PC-3 (cell line): ENCODE measurements around the gene TULP3. TPM values are rescaled to one million over a fixed set of nuclear protein-coding genes. Genes with fewer than 3 reads are reported as not detected.

Experiments
- ATAC-seq: fragments of 200-7000 bp; cut with Tn5 transposase; 2 replicates; pipeline ENCODE4 v1.9.1; 2020; ENCODE audit warnings: mild to moderate bottlenecking, moderate library complexity
- BruUV-seq: library from RNA; stranded (reverse); fragments of 400-500 nt; replicated peaks from 2 replicates; lab custom pipeline; 2021; lab: Mats Ljungman, UMichigan
- CTCF ChIA-PET: fragments of 300-600 bp; sonication (Branson Sonifier 250); formaldehyde crosslinking; loops from one replicate; lab custom pipeline; 2022; ENCODE audit warnings: antibody characterized with exemption; lab: Charles Lee
- POLR2A ChIA-PET: fragments of 300-600 bp; sonication (Branson Sonifier 250); formaldehyde crosslinking; loops from one replicate; lab custom pipeline; 2022; ENCODE audit warnings: antibody characterized with exemption; ENCODE audit not compliant: unreplicated experiment; lab: Charles Lee
- DNase-seq: peaks from one replicate; pipeline ENCODE4 v3.0.0-alpha.2; 2015
- H2AFZ ChIP-seq: fragments of 300-600 bp; sonication (generic); 2 replicates; pipeline ENCODE4 v1.6.0; 2016; ENCODE audit warnings: antibody characterized with exemption, low read length
- H3F3A ChIP-seq: fragments of 300-600 bp; sonication (generic); one replicate; pipeline ENCODE4 v1.6.0; 2017; ENCODE audit warnings: antibody characterized with exemption, low read length, control low read depth, mild to moderate bottlenecking; ENCODE audit not compliant: unreplicated experiment
- H3K27ac ChIP-seq: fragments of 300-600 bp; sonication (generic); 2 replicates; pipeline ENCODE4 v1.5.1; 2016; ENCODE audit warnings: mild to moderate bottlenecking, low read length
- H3K27me3 ChIP-seq: fragments of 300-600 bp; sonication (generic); 2 replicates; pipeline ENCODE4 v1.6.1; 2016; ENCODE audit warnings: low read length, mixed read lengths
- H3K36me3 ChIP-seq: fragments of 300-600 bp; sonication (generic); 2 replicates; pipeline ENCODE4 v1.6.1; 2016; ENCODE audit warnings: low read depth, mixed run types, low read length, mixed read lengths
- H3K4me1 ChIP-seq: fragments of 300-600 bp; sonication (generic); 2 replicates; pipeline ENCODE4 v1.5.1; 2016; ENCODE audit warnings: low read length; ENCODE audit not compliant: insufficient read depth
- H3K4me2 ChIP-seq: fragments of 300-600 bp; sonication (generic); 2 replicates; pipeline ENCODE4 v1.6.0; 2016; ENCODE audit warnings: low read length
- H3K4me3 ChIP-seq: fragments of 300-600 bp; sonication (generic); 2 replicates; pipeline ENCODE4 v1.5.1; 2016; ENCODE audit warnings: mild to moderate bottlenecking, low read length, mixed read lengths
- H3K79me2 ChIP-seq: fragments of 300-600 bp; sonication (generic); 2 replicates; pipeline ENCODE4 v1.6.1; 2017; ENCODE audit warnings: low read length, mixed read lengths
- H3K9ac ChIP-seq: fragments of 300-600 bp; sonication (generic); 2 replicates; pipeline ENCODE4 v1.6.0; 2016; ENCODE audit warnings: mild to moderate bottlenecking, low read length
- H3K9me2 ChIP-seq: fragments of 300-600 bp; sonication (generic); replicated peaks from 2 replicates; pipeline ENCODE4 v1.6.1; 2016; ENCODE audit warnings: mixed run types, low read length, mixed read lengths
- H3K9me3 ChIP-seq: fragments of 300-600 bp; sonication (generic); 2 replicates; pipeline ENCODE4 v1.6.1; 2016; ENCODE audit warnings: low read length, mixed read lengths
- H4K20me1 ChIP-seq: fragments of 300-600 bp; sonication (generic); 2 replicates; pipeline ENCODE4 v1.6.1; 2016; ENCODE audit warnings: low read length, mixed read lengths
- CTCF ChIP-seq: fragments of 300-600 bp; sonication (generic); conservative IDR thresholded peaks from 2 replicates; pipeline ENCODE4 v1.5.1; 2017; ENCODE audit warnings: antibody characterized with exemption, low read depth, mild to moderate bottlenecking, low read length
- EZH2 ChIP-seq: fragments of 300-600 bp; sonication (generic); IDR thresholded peaks from one replicate; pipeline ENCODE4 v1.6.1; 2017; ENCODE audit warnings: antibody characterized with exemption, mild to moderate bottlenecking, low read length; ENCODE audit not compliant: unreplicated experiment
- EZH2phosphoT487 ChIP-seq: fragments of 300-600 bp; sonication (generic); IDR thresholded peaks from 2 replicates; pipeline ENCODE4 v1.6.1; 2018; ENCODE audit warnings: mild to moderate bottlenecking, antibody characterized with exemption, low read length, borderline replicate concordance
- intact Hi-C: fragments of 100-400 bp; cut with micrococcal nuclease; formaldehyde crosslinking; loops from 2 replicates; pipeline ENCODE4 v1.9.0; 2023
- total RNA-seq: library from RNA; depleted of rRNA; stranded (reverse); fragments of >200 nt; gene quantifications from 2 replicates; pipeline ENCODE4 v1.2.3, GENCODE V29; 2014

TULP3 gene
- total RNA-seq, 1 experiment from 2014 or later = 22.6 TPM

GRCh38 chr12:2925322-2925995 is 34.8 kb downstream of the TULP3 start:
- CTCF ChIA-PET = interaction anchor here (0.6 to 1.0 kb wide), 2 partner anchors 40 to 1963 kb away, joined by 3 read pairs; no protein-coding TSS in a partner anchor
- no peak for TF ChIP-seq EZH2
- no peak for TF ChIP-seq CTCF
- no peak for TF ChIP-seq EZH2phosphoT487
- no peaks in the 10 kb centered on the region for H4K20me1 ChIP-seq
- peak overlapping the region; percentile 19 for H3K4me2 ChIP-seq
- H3K27me3 ChIP-seq = no peaks in the 10 kb centered on the region
- H3K79me2 ChIP-seq = no peaks in the 10 kb centered on the region
- 0 out of 2 replicates have a peak overlapping the region, but pooled peaks have one; percentile 3 for H2AFZ ChIP-seq
- no peaks in the 10 kb centered on the region for H3K9me2 ChIP-seq
- no peaks in the 10 kb centered on the region for H3F3A ChIP-seq
- ATAC-seq (peak; percentile 69), DNase-seq (peak; percentile 40)
- no TSS peak for BruUV-seq
- 0 out of 2 replicates have a peak overlapping the region, but pooled peaks have one; percentile 14 for H3K4me3 ChIP-seq
- POLR2A ChIA-PET = interaction anchor here (0.7 kb wide), 1 partner anchor 25 kb away, joined by 20 read pairs; no protein-coding TSS in a partner anchor
- H3K4me1 ChIP-seq = peaks cover 9% of the 10 kb centered on the region
- no peak overlapping the region for H3K9ac ChIP-seq
- peaks cover 3% of the 10 kb centered on the region for H3K36me3 ChIP-seq
- H3K27ac ChIP-seq = peak overlapping the region; percentile 37; the same call in 1 of the 2 replicates
- H3K9me3 ChIP-seq = no peaks in the 10 kb centered on the region
- intact Hi-C loops = no loop called here

GRCh38 chr12:2930865-2931264 is 40.2 kb downstream of the TULP3 start:
- POLR2A ChIA-PET = no interaction called here

More at GRCh38 chr12:2930865-2931264, 40.2 kb downstream of the TULP3 start:
- H2AFZ ChIP-seq = no peak overlapping the region
- DNase-seq (no peak), ATAC-seq (no peak)
- H3K9me2 ChIP-seq = no peaks in the 10 kb centered on the region
- H3K9ac ChIP-seq = no peak overlapping the region
- H3F3A ChIP-seq = no peaks in the 10 kb centered on the region
- no peak overlapping the region for H3K27ac ChIP-seq
- H3K4me1 ChIP-seq = peaks cover under 1% of the 10 kb centered on the region; the same call in 1 of the 2 replicates
- intact Hi-C loops = no loop called here
- no peaks in the 10 kb centered on the region for H3K27me3 ChIP-seq
- H3K4me3 ChIP-seq = no peak overlapping the region
- CTCF ChIA-PET = no interaction called here
- H3K4me2 ChIP-seq = no peak overlapping the region
- BruUV-seq = no TSS peak
- TF ChIP-seq CTCF (no peak), EZH2phosphoT487 (no peak), EZH2 (no peak)
- no peaks in the 10 kb centered on the region for H4K20me1 ChIP-seq
- H3K36me3 ChIP-seq = peaks cover 18% of the 10 kb centered on the region
- H3K79me2 ChIP-seq = no peaks in the 10 kb centered on the region
- no peaks in the 10 kb centered on the region for H3K9me3 ChIP-seq
